IPS DF 6.9 (cell line): ENCODE results near the gene ERICH4.
A peak's percentile ranks its signal among the peaks of the same experiment; 100 is the strongest.
"Not testable (repeated sequence)": the region's sequence is repeated elsewhere in the genome, so short reads cannot be mapped to it uniquely, and the experiment has no call there.

ENCODE experiments used
- DNase-seq: peaks from one replicate; pipeline ENCODE4 v3.0.0-alpha.2; 2013; ENCODE audit warnings: low read depth, low spot score
- H3K27ac ChIP-seq: one replicate; pipeline ENCODE4 v1.5.1; 2013; ENCODE audit warnings: low read length, control low read depth
- H3K27me3 ChIP-seq: 2 replicates; pipeline ENCODE4 v1.6.1; 2013; ENCODE audit warnings: mild to moderate bottlenecking, low read length; ENCODE audit not compliant: control insufficient read depth, insufficient read depth
- H3K36me3 ChIP-seq: 2 replicates; pipeline ENCODE4 v1.6.1; 2013; ENCODE audit warnings: low read length; ENCODE audit not compliant: control insufficient read depth, insufficient read depth
- H3K4me1 ChIP-seq: 2 replicates; pipeline ENCODE4 v1.6.1; 2013; ENCODE audit warnings: low read length; ENCODE audit not compliant: control insufficient read depth, insufficient read depth
- H3K4me3 ChIP-seq: 2 replicates; pipeline ENCODE4 v1.5.1; 2013; ENCODE audit warnings: mild to moderate bottlenecking, low read length
- H3K9me3 ChIP-seq: 2 replicates; pipeline ENCODE4 v1.6.1; 2013; ENCODE audit warnings: low read length, inconsistent platforms; ENCODE audit not compliant: control insufficient read depth, insufficient read depth
- WGBS: extraction: QIAGEN DNeasy Blood & Tissue Kit; methylation state at CpG from one replicate; pipeline ENCODE4 v1.1.7; 2013; ENCODE audit warnings: mixed read lengths, missing lambda C conversion rate; ENCODE audit not compliant: insufficient read length, insufficient coverage; 5-methylcytosine and 5-hydroxymethylcytosine counted together

Gene ERICH4

DNA sequence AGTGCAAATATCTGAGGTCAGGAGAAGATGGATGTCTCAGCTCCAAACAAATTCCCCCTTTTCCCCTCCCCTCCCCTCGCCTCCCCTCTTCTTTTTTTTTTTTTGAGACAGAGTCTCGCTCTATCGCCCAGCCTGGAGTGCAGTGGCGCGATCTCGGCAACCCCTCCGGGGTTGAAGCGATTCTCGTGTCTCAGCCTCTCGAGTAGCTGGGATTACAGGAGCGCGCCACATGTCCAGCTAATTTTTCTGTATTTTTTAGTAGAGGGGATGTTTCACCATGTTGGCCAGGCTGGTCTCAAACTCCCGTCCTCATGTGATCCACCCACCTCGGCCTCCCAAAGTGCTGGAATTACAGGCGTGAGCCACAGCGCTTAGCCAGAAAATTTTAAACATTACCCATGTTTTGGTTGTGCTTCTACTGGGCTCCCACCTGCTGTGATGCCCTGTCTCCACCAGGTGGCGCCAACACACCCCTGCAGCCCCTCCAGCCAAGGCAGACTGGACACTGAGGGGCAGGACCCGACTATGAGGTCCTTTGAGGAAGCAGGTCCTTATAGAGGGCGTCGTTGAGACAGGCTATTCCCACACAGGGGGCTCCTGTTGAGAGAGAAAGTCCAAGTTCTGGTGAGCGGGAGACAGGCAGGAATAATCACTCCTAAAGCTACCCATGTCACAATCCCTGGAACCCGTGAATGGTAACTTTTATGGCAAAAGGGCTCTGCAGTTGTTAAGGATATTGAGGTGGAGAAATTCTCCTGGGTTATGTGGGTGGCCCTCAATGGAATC lies 6.3 kb downstream of the ERICH4 start:
- no CpG with 5 or more reads among the region's 22 CpGs for WGBS
- H3K36me3 ChIP-seq: no peaks in the 10 kb centered on the region
- H3K4me1 ChIP-seq: no peaks in the 10 kb centered on the region
- peak; percentile 82 for DNase-seq
- no peak overlapping the region for H3K4me3 ChIP-seq
- no peaks in the 10 kb centered on the region; the same call in 1 of the 2 replicates for H3K27me3 ChIP-seq
- no peak overlapping the region for H3K27ac ChIP-seq
- no peaks in the 10 kb centered on the region for H3K9me3 ChIP-seq

GRCh38 chr19:41449865-41450178 lies 6.9 kb downstream of the ERICH4 start:
- no peak overlapping the region for H3K27ac ChIP-seq
- no peak overlapping the region for H3K4me3 ChIP-seq
- no peaks in the 10 kb centered on the region for H3K36me3 ChIP-seq
- no CpG with 5 or more reads among the region's 3 CpGs for WGBS
- H3K4me1 ChIP-seq: no peaks in the 10 kb centered on the region
- H3K9me3 ChIP-seq: no peaks in the 10 kb centered on the region
- DNase-seq: no peak
- H3K27me3 ChIP-seq: no peaks in the 10 kb centered on the region; the same call in 1 of the 2 replicates

DNA sequence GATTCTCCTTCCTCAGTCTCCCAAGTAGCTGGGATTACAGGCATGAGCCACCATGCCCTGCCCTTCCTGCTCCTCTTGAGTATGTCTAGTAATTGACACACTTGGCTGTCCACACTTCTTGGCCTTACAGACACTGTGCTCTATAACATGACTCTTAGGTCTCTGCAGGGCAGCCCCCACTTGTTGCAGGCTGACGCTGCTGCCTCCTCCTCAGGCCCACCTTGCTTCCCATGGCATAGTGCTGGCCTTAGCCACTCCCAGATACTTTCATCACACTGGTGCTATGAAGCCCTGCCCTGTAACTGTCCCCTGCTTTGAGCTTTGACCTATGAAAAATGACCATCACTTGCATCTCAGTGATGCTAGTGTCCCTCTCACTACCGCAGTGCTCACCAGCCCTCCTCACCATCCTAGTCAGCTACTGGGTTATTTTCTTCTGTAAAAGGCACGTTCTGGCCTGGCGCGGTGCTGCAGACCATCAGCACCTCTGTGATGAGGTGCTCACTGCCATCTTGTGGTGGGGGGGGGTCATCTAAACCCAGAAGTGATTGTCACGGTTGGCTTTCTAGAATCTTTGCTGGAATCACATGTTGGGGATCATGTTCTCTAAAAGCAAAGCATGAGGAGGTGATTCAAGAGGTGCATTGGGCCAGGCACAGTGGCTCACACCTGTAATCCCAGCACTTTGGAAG lies 9.8 kb downstream of the ERICH4 start:
- Histone ChIP-seq H3K4me3 (no peak overlapping the region), H3K36me3 (no peaks in the 10 kb centered on the region)

GRCh38 chr19:41455936-41456335 lies 13.0 kb downstream of the ERICH4 start:
- H3K4me3 ChIP-seq: no peak overlapping the region

More for the DNA sequence above, 9.8 kb downstream of the ERICH4 start:
- no CpG with 5 or more reads among the region's 6 CpGs for WGBS
- DNase-seq: no peak
- H3K4me1 ChIP-seq: no peaks in the 10 kb centered on the region
- no peaks in the 10 kb centered on the region for H3K9me3 ChIP-seq
- no peak overlapping the region for H3K27ac ChIP-seq
- H3K27me3 ChIP-seq: no peaks in the 10 kb centered on the region; the same call in 1 of the 2 replicates

GRCh38 chr19:41456342-41456918 lies 13.5 kb downstream of the ERICH4 start:
- no peaks in the 10 kb centered on the region for H3K9me3 ChIP-seq
- H3K27me3 ChIP-seq: no peaks in the 10 kb centered on the region
- H3K27ac ChIP-seq: no peak overlapping the region
- no peaks in the 10 kb centered on the region for H3K4me1 ChIP-seq
- DNase-seq: no peak
- H3K36me3 ChIP-seq: no peaks in the 10 kb centered on the region
- no peak overlapping the region for H3K4me3 ChIP-seq
- WGBS: no CpG with 5 or more reads among the region's 7 CpGs

More at GRCh38 chr19:41455936-41456335, 13.0 kb downstream of the ERICH4 start:
- no peaks in the 10 kb centered on the region for H3K36me3 ChIP-seq
- H3K27ac ChIP-seq: no peak overlapping the region
- no peak for DNase-seq
- no peaks in the 10 kb centered on the region for H3K27me3 ChIP-seq
- H3K9me3 ChIP-seq: no peaks in the 10 kb centered on the region
- no CpG with 5 or more reads among the region's 2 CpGs for WGBS
- no peaks in the 10 kb centered on the region for H3K4me1 ChIP-seq

DNA sequence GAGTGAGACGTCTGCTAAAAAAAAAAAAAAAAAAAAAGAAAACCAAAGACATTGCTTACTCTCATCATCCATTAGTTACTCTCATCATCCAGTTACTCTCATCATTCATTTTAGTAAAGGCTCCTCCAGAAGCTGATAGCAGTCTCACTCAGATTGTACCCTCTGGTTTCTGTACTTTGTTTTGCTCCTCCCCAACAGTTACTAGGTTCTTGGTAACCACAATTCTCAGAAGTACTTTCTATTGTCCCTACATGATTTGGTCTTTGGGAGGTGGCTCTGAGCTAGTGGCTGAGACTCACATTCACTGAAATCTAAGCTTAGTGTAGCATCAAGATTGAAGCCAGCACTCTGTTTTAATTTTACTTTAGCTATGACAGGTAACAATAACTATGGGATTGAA lies 14.3 kb downstream of the ERICH4 start:
- Histone ChIP-seq H3K27ac (no peak overlapping the region), H3K4me1 (no peaks in the 10 kb centered on the region), H3K36me3 (no peaks in the 10 kb centered on the region), H3K9me3 (no peaks in the 10 kb centered on the region), H3K4me3 (no peak overlapping the region), H3K27me3 (no peaks in the 10 kb centered on the region)
- WGBS: no CpG with 5 or more reads among the region's 1 CpG
- DNase-seq: no peak

GRCh38 chr19:41462497-41462896 lies 19.5 kb downstream of the ERICH4 start:
- Histone ChIP-seq H3K27me3 (no peaks in the 10 kb centered on the region), H3K36me3 (no peaks in the 10 kb centered on the region), H3K9me3 (peaks cover 1% of the 10 kb centered on the region; the same call in 1 of the 2 replicates), H3K4me1 (no peaks in the 10 kb centered on the region), H3K4me3 (no peak overlapping the region), H3K27ac (no peak overlapping the region)
- WGBS: no CpG with 5 or more reads among the region's 6 CpGs
- DNase-seq: no peak

- not testable (repeated sequence) for H3K9me3 ChIP-seq, DNase-seq, H3K27ac ChIP-seq
Observed at GRCh38 chr19:41463257-41464256, 20.6 kb downstream of the ERICH4 start.

DNA sequence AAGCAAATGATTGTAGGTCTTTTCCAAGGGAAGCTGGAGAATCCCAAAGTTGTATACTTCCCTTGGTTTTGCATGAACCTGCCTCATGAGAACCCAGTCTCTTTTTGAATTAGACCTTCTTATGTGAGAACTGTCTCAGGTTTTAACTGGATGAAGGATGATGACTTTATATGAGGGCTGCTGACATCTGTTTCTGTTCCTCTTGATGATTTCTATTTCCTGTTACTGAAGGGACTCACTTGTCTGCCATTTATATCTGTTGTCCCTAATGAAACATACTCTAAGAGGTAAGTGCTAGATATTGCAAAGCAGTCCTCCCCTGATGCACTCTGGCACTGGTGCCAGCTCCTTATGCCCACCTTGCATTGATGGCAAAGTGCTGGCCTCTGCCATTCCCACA lies 33.6 kb downstream of the ERICH4 start:
- no peaks in the 10 kb centered on the region for H3K36me3 ChIP-seq
- no peak overlapping the region for H3K4me3 ChIP-seq
- H3K27ac ChIP-seq: no peak overlapping the region
- no peaks in the 10 kb centered on the region for H3K27me3 ChIP-seq
- no peaks in the 10 kb centered on the region for H3K4me1 ChIP-seq
- DNase-seq: no peak
- peaks cover 4% of the 10 kb centered on the region for H3K9me3 ChIP-seq

More at GRCh38 chr19:41463257-41464256, 20.6 kb downstream of the ERICH4 start:
- no CpG with 5 or more reads among the region's 22 CpGs for WGBS
- H3K4me3 ChIP-seq, H3K4me1 ChIP-seq, H3K27me3 ChIP-seq, H3K36me3 ChIP-seq: not testable (repeated sequence)

DNA sequence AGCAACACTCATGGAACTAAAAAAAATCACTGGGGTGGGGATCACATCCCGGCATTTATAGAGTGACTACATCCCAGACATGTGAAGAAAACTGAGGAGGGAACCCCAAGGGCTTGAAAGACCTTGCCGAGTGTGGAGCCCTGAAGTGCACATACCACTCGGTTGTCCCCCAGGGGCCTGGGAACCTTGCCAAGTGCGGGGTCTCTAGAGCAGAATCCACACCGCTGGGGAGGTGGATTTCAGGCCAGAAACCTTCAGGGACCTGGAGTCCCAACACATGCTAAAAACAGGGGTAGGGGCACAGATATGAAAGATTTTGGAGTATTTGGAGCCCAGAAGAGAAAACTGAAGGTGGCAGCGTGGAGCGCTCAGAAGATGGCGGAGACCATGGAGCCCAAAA lies 35.2 kb downstream of the ERICH4 start:
- Histone ChIP-seq H3K9me3 (peaks cover 4% of the 10 kb centered on the region), H3K4me1 (no peaks in the 10 kb centered on the region), H3K4me3 (no peak overlapping the region), H3K27ac (no peak overlapping the region), H3K36me3 (no peaks in the 10 kb centered on the region), H3K27me3 (no peaks in the 10 kb centered on the region)
- no CpG with 5 or more reads among the region's 8 CpGs for WGBS
- DNase-seq: no peak
